CD4-positive, alpha-beta T cell treated with Interleukin-6 for 4 hours (primary cell): ENCODE data around the gene PKD2L1.
"Not testable (repeated sequence)": the region's sequence is repeated elsewhere in the genome, so short reads cannot be mapped to it uniquely, and the experiment has no call there.

Experiments
- DNase-seq: peaks from one replicate; pipeline ENCODE4 v3.0.0-alpha.2; 2020; ENCODE audit warnings: mixed read lengths

Gene PKD2L1

DNA sequence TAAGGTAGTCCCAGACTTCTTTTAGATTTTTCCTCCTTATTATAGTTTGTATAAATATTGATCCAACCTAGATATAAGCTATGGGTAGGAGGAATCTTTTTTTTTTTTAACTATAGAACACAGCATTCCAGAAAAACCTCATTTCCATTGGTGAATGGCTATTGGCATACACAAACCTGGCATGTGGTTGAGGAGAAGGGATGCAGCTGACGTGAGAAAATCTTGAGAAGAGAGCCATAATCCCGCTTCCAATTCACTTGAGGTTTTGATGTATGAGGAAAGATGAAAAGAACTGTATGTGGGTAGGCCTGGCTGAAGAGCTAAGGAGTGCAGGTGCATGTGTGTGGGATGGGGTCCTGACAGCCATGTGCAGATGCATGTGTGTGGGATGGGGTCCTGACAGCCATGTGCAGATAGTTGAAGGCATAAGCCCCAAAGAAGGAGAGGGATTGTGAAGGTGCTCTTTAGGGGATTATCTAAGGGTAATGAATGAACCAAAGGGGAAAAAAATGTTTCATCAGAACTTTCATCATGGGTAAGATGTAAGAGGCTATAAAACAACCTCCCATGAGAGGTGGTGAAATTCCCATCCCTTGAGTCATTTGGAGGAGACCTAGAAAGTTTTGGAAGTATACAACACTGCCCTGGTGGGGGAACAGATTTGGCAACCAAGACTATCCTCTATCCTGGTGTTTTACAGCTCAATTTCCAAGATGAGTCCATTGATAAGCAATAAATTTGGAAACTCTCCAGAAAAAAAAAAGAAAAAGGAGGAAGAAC, 3.8 kb upstream of the PKD2L1 start:
- DNase-seq, result no peak

DNA sequence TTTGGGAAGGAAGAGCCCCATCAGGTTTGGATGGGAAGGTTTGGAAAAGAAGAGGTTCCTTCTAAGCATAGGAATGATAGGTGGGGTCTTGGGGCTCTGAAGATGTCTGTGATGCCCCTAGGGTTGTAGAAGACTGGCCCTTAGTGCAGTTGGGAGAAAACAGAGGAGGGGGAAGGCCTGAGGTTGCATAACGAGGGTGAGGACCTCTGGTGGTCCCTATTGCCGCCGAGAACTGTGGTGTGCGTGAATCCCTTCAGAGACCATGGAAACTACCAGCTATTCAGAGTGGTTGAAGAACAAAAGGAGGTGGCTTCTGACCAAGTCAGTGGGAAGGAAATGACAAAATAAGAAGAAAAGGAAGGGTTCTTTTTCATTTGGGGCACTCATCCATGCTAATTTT, 3.1 kb upstream of the PKD2L1 start:
- DNase-seq, result no peak

DNA sequence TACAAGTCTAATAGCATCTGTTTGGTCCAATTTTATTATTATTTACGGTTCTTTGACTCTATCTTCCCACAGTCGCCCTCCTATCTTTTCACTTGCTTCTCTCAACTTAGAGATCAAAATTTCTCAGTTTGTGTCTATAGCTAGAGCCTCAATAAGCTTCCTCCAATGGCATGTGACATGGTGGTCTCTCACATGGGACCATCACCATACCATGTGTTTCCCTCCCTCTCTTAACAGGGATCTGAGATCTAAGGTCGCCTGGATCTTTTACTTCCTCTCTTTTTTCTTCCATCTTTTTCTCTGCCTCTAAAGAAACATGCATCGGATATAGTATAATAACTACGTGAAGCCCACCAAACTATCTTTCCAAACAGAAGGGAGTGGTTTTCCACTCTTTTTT, 1.8 kb downstream of the PKD2L1 start:
- no peak for DNase-seq

DNA sequence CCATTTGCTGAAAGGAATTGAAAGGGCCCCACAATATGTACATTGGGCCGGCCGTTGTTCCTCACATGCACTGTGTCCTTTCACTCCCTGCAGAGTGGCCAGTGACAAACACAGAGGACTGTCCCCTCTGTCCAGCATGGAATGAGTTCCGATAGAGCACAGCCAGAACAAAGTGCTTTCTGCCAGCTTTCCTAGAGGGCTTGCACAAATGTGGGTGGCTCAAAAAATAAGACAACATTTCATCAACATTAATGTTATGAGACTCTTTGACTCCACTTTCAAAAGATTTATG, 2.4 kb downstream of the PKD2L1 start:
- DNase-seq, result no peak

DNA sequence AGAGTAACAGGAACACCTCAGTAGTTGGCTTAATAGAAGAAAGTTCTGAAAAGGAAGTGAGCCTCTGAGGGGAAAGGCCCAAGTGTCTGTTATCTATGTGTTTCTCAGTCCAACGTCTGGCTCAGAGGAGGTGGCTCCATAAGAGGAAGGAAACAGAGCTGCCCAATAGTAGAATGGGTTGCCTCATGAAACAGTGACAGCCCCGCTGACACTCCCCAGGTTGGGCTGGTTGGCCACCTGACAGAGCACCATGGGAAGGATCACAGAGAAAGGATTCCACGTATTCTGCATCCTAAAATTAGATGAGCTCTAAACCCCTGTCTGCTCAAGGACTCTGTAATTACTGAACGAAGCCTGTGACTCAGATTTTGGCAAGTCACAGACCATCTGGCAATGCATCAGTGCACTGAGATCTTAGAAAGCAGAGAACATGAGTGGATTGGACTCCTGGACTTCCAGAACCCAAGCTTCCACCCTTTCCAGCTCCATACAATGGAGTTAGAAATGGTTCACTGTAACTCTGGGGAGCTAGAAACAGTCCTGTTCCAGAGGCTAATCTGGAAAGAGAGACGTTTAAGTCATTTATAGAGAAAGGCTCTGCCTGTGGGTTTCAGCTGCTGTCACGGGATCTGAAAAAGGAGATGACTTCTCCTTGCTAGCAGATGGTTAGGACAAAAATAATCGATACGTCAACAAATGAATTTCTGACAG, 2.9 kb downstream of the PKD2L1 start:
- DNase-seq, result no peak

DNA sequence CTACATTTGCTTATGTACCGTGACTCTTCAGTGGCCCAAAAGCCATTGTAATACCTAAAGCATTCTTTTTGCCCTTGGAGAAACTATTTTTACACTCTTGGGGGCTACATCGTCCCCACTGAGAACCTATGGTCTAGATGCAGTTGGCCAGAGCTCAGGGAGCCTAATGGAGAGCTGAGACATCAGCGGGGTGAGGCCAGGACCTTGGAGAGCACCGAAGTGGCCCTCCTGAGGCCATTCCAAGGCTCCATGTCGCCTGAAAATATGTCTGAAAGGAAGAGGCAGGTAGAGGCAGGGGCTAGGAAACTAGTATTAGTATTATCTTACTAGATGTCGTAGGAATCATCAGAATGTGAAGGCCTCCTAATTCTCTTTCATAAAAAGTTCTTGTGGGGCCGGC, 4.9 kb downstream of the PKD2L1 start:
- DNase-seq, result no peak

DNA sequence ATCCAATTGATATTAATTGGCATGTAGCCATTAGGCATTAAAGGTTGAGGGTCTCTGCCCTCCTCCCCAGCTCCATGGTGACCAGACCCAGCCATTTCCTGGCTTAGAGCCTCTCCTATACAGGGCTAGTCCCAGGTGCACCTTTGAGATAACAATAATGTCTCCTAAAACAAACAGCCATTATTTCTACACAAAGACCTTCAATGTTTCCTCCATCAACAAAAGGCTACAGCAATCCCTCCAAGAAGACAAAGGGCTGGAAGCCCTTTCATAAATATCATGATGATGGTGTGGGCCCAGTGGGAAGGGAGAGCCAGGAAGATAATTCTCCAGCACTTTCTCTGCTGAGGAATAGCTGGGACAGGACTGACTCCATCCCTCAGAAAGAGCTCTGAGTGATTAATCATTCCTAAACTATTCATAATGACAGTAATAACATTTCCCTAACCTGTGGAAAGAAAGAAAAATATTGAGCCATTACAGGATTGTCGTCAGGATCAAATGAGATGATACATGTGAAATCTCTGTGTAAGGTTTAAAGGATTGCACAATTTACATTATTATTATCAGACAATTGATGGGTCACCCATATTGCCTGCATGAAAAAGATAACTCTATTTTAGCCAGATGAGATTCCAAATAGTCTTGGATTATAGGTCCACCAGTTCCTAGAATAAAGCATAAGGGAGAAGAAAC, 10.2 kb downstream of the PKD2L1 start:
- no peak for DNase-seq

DNA sequence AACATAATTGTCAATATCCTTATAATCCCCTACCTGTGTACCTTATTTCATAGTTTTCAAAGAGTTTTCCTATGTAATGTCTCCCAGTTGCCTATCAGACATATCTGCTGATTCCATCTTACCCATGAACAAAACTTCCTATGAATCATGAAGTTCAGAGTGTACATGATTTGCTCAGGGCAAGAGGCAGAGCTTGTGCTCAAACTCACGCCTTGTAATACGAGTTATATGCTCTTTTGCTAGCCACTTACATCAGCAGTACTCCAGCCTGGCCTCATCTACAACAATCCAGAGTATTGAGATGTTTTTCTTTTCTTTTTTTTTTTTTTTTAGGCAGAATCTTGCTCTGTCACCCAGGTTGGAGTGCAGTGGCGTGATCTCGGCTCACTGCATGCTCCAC, 11.8 kb downstream of the PKD2L1 start:
- no peak for DNase-seq

DNA sequence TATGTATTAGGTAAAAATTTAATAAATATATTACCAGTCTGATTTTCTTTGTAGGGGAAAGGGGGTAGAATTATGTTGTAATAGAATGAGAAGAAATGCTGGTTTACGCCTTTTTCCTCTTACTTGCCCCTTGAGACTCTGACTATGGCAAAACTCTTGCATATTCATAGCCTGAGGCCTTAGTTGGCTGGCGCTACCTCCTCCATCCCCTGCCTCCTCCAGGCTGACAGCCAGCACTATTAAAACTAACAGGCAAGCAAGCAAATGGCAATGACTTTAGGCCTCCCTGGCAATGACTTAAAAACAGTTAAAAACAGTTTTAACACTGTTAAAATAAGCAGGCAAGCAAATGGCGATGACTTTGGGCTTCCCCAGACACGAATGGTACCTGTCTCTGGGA, 14.4 kb downstream of the PKD2L1 start:
- no peak for DNase-seq

DNA sequence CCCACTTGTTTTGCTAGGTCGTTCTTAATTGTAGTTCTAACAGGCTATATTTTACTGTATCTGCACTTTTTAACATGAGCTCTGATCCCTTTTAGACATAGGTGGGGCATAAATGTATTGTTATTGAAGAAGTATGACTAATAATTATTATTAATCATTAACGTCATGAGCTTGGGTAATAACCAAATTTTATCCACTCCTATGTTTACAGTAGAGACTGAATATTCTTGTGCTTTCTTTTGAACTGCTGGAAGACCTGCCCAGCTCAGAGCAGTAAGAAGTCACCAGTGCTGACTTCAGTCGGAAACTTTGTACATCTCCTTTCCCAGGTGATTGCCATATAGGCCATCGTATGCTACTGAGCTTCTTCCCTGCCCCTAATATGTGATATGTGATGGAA, 18.7 kb downstream of the PKD2L1 start:
- no peak for DNase-seq

DNA sequence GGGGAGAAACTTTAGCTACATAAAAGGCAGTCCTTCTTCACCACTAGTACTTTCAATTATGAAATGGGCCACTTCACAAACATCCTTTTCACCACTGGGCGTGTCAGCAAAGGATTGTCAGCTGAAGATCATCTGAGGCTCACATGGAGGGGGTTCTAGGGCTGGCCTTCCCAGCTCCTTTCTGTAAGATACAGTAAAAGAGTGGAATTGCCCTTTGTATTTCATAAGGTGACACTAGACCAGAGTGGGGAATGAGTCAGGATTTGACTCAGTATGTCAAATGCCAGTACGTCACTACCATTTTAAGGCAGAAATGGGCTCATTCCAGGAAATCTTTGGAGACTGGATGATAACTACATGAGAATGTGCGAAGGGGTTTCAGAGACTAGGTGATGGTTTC, 22.3 kb downstream of the PKD2L1 start:
- DNase-seq, result no peak

DNA sequence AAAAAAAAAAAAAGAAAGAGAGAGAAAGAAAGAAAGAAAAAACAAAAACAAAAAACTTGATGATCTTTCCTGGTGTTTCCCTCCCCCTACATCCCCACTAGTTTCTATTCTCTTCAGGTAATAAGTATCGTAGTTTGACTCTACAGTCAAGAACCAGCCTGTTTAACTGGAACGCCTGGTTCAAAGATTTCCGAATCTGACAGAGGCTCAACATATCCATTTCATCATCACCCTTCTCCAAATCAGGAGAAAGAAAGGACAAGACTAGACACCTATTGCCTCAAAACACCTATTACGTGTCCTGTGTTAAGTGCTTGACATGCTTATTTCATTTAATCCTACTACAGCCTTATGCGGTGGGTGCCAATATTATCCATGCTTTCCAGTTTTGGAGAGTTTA, 23.2 kb downstream of the PKD2L1 start:
- DNase-seq, result no peak

DNA sequence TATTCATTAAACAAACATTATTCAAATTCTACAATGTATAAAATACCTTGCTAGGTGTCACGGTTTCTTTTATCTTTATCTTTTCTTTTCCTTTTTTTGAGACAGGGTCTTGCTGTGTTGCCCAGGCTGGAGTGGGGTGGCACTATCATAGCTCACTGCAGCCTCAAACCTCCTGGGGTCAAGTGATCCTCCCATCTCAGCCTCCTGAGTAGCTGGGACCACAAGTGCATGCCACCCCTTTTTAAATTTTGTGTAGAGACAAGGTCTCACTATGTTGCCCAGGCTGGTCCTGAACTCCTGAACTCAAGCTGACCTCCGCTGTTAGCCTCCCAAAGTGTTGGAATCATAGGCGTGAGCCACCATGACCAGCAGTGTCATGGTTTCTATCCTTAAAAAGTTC, 25.6 kb downstream of the PKD2L1 start:
- no peak for DNase-seq

DNA sequence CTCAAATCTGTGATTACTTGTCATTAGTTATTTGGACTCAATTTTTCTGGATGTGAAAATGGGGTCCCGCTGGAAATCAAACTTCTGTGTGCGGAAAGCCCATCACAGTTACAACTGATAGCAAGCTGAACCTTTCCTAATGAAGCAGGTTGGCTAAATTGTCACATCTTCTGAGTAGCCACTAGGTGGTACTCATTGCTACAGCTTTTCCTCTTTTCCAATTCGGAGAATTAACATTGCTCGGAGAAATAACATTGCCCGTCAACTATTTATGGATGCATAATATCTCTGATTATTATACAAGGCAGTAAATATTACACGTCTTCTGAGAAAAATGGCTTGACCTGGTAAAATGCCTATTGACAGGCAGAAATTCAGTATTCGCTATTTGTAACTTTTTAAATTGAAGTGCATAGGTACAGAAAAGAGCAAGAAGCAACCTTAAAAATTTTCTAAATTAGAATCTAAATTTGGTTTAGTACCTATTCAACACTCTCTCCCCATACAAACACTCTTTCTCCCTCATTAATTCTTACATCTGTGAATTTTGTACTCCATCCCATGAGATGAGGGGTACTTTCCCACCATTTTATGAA, 26.2 kb downstream of the PKD2L1 start:
- DNase-seq, result no peak

DNA sequence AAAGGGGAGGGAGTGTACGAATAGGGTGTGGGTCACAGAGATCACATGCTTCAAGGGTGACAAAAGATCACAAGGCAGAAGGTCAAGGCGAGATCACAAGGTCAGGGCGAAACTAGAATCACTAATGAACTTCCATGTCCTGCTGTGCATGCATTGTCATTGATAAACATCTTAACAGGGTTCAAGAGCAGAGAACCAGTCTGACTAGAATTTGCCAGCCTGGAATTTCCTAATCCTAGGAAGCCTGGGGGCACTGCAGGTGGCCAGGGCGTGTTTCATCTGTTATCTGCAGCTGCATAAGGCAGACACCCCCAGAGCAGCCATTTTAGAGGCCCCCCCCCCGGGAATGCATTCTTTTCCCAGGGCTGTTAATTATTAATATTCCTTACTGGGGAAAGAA, 28.9 kb downstream of the PKD2L1 start:
- not testable (repeated sequence) for DNase-seq

DNA sequence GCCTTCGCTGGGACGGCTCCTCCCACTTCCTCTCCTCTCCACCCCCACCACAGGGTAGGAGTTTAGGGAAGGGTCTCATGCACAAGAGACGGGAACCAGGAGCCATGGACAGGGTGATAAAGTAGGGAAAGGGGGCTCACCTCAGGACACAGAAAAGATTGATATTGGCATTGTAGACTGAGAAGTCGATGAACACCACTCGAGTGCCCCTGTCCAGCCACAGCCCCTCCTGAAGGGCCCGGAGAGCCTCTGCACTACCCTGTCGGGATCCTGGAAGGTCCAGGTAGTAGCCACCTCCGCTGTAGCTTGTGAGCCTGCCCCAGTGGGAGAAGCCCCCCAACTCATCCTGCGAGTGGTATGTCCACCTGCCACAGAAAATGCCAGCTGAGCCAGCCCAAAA, 32.8 kb downstream of the PKD2L1 start:
- no peak for DNase-seq

DNA sequence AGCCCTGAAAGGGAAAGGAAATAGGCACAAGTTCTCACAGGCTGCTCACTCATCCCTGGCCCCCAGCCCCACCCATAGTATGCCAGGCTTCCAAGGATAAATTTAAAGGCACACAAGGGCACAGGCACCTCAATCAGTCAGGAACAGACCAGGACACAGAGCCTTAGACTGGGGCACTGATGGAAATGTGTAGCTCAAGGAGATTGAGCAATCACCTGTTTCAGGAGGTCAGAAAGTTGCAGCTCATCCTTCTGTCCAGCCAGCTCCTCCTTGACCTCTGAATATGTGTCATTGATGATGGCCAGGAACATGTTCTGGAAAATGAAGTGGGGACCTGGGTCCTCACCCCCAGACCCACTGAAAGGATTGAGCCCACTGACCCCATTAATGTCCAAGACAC, 37.0 kb downstream of the PKD2L1 start:
- no peak for DNase-seq

DNA sequence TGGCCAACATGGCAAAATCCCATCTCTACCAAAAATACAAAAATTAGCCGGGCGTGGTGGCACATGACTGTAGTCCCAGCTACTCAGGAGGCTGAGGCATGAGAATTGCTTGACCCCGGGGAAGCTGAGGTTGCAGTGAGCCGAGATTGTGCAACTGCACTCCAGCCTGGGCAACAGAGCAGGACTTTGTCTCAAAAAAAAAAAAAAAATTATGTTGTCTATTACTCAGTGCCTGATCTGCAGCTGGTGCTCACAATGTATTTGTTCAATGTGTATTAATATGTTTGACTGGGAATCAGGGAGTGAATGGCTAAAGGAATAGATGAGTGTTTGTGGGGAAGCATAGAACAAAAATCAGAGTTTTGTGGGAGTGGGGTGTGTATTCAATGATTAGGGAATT, 37.7 kb downstream of the PKD2L1 start:
- not testable (repeated sequence) for DNase-seq

DNA sequence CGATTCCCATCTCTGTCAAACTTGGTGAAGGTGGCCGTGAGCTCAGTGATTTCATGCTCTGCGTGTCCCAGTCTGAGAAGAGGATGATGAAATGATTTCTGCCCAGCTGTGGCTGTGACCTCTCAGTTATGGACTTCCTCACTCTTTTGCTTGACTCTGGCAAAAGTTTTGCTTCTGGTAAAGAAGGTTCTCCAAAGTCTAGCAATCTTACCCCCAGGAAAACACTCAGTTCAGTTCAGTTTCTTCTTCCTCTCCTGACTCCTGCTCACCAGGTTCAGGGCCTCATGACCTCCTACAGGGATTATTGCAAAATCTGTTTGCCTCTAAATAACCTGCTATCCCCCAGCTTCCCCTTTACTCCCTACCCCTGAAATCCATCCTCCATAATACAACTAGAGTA, 38.7 kb downstream of the PKD2L1 start:
- DNase-seq, result no peak

DNA sequence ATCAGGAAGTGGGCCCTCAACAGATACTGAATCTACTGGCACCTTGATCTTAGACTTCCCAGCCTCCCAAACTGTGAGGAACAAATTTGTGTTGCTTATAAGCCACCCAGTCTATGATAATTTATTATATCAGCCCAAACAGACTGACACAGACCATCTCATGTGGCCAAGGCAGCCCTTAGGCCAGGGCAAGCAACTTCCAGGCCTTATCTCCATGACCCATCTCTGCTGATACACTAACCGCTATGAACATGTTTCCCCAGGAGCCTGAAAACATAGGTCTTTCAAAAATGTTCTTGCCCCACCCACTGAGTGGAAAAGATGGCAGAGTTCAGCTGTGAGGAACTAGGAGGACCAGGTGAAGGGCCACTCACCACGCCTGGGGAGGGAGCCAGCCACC, 40.4 kb downstream of the PKD2L1 start:
- DNase-seq, result no peak

DNA sequence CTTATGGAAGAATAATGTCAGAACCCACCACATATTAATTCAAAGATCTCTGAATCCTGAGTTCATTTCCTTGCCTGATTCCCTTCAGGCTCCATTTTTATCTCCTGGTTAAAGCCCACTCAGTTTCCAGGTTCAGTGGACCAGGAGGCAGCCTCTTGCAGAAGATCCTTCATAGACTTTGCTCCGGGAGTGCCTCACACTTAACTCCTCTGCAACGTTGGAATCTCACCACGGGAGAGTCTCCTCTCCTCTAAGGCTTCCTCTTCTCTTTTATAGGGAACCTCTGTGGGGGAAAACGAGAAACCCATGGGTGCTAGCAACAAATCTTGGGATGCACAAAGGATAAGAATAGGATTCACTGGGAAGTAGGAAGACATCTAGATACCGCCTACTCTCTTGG, 41.8 kb downstream of the PKD2L1 start:
- no peak for DNase-seq

DNA sequence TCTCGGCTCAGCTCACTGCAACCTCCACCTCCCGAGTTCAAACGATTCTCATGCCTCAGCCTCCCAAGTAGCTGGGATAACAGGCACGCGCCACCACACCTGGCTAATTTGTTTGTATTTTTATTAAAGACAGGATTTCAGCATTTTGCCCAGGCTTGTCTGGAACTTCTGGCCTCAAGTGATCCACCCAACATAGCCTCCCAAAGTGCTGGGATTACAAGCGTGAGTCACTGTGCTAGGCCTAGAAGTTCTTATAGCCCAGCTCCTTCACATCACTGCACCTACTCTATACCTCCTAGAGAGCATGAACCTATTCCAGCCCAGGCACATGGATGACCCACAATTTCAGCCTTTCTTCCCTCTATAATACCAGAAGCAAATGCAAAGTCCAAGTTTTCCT, 42.3 kb downstream of the PKD2L1 start:
- no peak for DNase-seq

DNA sequence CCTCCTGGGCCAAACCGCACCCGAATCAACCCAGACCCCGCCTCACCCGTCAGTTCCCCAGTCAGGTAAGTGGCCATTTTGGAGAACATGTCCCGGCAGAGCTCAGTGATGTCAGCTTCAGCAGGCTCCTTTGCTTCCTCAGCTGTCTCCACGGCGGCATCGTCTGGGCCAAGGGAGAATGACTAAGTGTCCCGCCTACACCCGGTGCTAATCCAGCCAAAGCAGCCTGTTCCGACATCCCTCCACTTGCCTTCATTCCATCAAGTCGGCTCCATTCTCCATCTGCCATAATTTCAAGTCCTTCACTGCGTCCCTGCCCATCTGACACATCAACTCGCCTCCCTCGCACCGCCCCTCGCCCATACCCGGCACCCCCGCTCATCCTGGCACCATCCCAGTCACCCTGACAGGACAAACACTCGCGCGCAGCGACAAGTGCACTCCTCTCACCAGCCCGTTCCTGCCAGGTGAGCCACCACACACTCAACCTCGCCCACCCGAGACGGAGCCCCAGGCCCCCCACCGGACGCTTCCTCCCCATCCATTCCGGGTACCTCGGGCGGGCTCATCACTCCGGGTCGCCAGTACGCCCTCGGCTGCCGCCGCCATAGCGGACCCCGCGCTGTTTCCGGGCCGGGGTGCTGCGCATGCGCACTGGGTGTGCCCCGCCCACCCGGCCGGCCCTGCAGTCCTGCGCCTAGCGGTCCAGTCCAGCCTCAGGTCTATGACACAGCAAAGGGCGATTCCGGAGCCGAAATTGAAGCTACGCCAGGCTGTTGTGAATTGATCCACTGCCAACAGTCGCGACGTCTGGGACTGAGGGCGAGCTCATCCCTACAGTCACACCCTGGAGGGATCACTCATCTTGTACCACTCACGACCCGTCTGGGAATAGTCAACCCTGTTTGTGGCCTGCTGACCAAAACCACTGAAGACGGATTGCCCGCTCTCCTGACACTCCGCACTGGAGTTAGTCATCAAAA, 43.7 kb downstream of the PKD2L1 start, which contains the start of gene BLOC1S2:
TSS of gene BLOC1S2 (minus strand) at position 630 of the 983 bp plus-strand sequence. CDS start at position 609, 21 bp downstream.
- peak; percentile 85 for DNase-seq
